AG04450 (cell line): Measurements from ENCODE around the gene EGR2. TPM values are rescaled to one million over a fixed set of nuclear protein-coding genes. Genes with fewer than 3 reads are reported as not detected.

Experiments
- CTCF ChIA-PET: fragments of 300-600, 350-600 bp; formaldehyde crosslinking; extraction: SDS; loops from one replicate; lab custom pipeline; 2022; ENCODE audit warnings: antibody characterized with exemption, inconsistent platforms; lab: Charles Lee
- POLR2A ChIA-PET: fragments of 350-600 bp; formaldehyde crosslinking; extraction: SDS; loops from one replicate; lab custom pipeline; 2021; ENCODE audit warnings: antibody characterized with exemption, inconsistent platforms; lab: Yijun Ruan, JAX
- DNase-seq: peaks from one replicate; pipeline ENCODE4 v3.0.0-alpha.2; 2011; ENCODE audit warnings: low read depth, low spot score
- H3K27ac ChIP-seq: one replicate; pipeline ENCODE4 v1.5.1; 2012; ENCODE audit warnings: low read depth, low read length, control low read depth
- H3K27me3 ChIP-seq: one replicate; pipeline ENCODE4 v1.6.0; 2012; ENCODE audit warnings: low read length; ENCODE audit not compliant: control insufficient read depth, insufficient read depth
- H3K4me3 ChIP-seq: 2 replicates; pipeline ENCODE4 v1.5.1; 2011; ENCODE audit warnings: mild to moderate bottlenecking, low read depth, low read length, control low read depth
- H3K9me3 ChIP-seq: 2 replicates; pipeline ENCODE4 v1.5.1; 2012; ENCODE audit warnings: low read length; ENCODE audit not compliant: control insufficient read depth, insufficient read depth
- CTCF ChIP-seq: IDR thresholded peaks from 2 replicates; pipeline ENCODE4 v1.5.1; 2011; ENCODE audit warnings: low read depth, low read length, control low read depth, inconsistent platforms
- polyA plus RNA-seq: library from polyadenylated mRNA; depleted of rRNA; stranded (reverse); fragments of >200 nt; gene quantifications from 2 replicates; pipeline ENCODE4 v1.2.3, GENCODE V29; 2011

Gene EGR2
- polyA plus RNA-seq, 1 experiment: 0.61 TPM

- ChIA-PET POLR2A (no interaction called here), CTCF (no interaction called here)
- H3K9me3 ChIP-seq: no peaks in the 10 kb centered on the region
- no peak overlapping the region for H3K27ac ChIP-seq
- H3K27me3 ChIP-seq: peaks cover 8% of the 10 kb centered on the region
- DNase-seq: no peak
- H3K4me3 ChIP-seq: no peak overlapping the region
- TF ChIP-seq CTCF: no peak
These were observed 39.9 kb upstream of the EGR2 start for GRCh38 chr10:62856021-62856420.

- DNase-seq: no peak
- H3K9me3 ChIP-seq: no peaks in the 10 kb centered on the region
- TF ChIP-seq CTCF: no peak
- no peak overlapping the region for H3K27ac ChIP-seq
- ChIA-PET POLR2A (no interaction called here), CTCF (interaction anchor here (0.6 to 0.7 kb wide), 4 partner anchors 297 to 1013 kb away, joined by 3 to 7 read pairs (median 4); no protein-coding TSS in a partner anchor)
- no peak overlapping the region for H3K4me3 ChIP-seq
- H3K27me3 ChIP-seq: peaks cover 5% of the 10 kb centered on the region
These were observed 37.5 kb upstream of the EGR2 start for GRCh38 chr10:62853710-62854109.

- peaks cover 6% of the 10 kb centered on the region for H3K27me3 ChIP-seq
- H3K4me3 ChIP-seq: no peak overlapping the region
- TF ChIP-seq CTCF: no peak
- no peak for DNase-seq
- CTCF ChIA-PET: interaction anchor here (0.6 kb wide), 1 partner anchor 450 kb away, joined by 3 read pairs; no protein-coding TSS in a partner anchor
- POLR2A ChIA-PET: no interaction called here
- no peak overlapping the region for H3K27ac ChIP-seq
- no peaks in the 10 kb centered on the region for H3K9me3 ChIP-seq
These were observed 37.0 kb upstream of the EGR2 start for GRCh38 chr10:62852961-62853702.

GRCh38 chr10:62851442-62851841 is 35.3 kb upstream of the EGR2 start:
- Histone ChIP-seq H3K27ac (no peak overlapping the region), H3K27me3 (peaks cover 6% of the 10 kb centered on the region), H3K9me3 (no peaks in the 10 kb centered on the region), H3K4me3 (no peak overlapping the region)
- ChIA-PET CTCF (interaction anchor here (1.0 to 1.4 kb wide), 2 partner anchors 19 to 308 kb away, joined by 3 read pairs; no protein-coding TSS in a partner anchor), POLR2A (no interaction called here)
- peak; percentile 29; the same call in 1 of the 2 replicates for TF ChIP-seq CTCF
- DNase-seq: no peak

GRCh38 chr10:62850646-62851045 is 34.5 kb upstream of the EGR2 start:
- Histone ChIP-seq H3K4me3 (no peak overlapping the region), H3K27ac (no peak overlapping the region), H3K27me3 (peaks cover 7% of the 10 kb centered on the region), H3K9me3 (no peaks in the 10 kb centered on the region)
- no peak for TF ChIP-seq CTCF
- DNase-seq: no peak
- ChIA-PET CTCF (no interaction called here), POLR2A (no interaction called here)
